NOMO-1 (cell line): ENCODE measurements around the gene FILIP1.

ENCODE experiments used
- DNase-seq, 2 experiments: peaks; one replicate each; lab custom pipeline; 2025; ENCODE audit not compliant: unreplicated experiment in 2 of 2; lab: John Stamatoyannopoulos, UW

The FILIP1 gene

GRCh38 chr6:75497994-75498393 is 4.4 kb upstream of the FILIP1 start:
- no peak for DNase-seq

- no peak for DNase-seq
These were observed 1.4 kb upstream of the FILIP1 start for GRCh38 chr6:75495011-75495410.

GRCh38 chr6:75494290-75494689 is 690 bp upstream of the FILIP1 start:
- DNase-seq = no peak

DNA sequence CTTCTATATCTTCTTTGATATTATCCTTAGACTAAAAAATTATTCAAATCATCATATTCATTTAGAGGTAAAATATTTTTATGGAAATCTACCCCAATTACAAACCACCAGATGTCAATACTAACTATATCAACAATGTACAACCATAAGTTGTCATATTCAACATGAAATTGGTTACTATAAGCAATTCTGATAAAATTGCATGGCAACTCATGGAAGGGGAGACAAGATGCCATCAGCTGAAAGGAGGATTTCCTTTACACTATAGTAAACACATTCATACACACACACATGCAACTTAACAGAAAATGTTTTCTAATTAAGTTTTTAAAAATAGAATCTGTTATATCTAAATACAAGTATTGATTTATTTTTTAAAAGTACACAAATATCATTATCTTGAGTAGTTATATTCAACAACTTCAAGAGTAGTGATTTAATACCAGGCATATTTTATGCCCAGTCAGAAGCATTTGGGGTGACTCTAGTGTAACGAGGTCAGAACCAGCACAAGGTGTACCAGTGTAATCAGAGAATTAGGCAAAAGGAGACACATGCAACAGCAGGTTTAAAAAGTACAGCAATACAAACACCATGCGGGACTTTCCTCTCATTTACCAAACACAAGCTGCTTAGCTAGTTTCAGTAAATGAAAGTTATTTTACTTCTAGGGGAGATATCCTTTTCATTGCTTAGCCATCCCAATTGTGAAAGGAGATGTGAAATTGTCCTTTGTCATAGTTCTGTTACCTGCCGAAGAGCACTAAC is 1.0 kb downstream of the FILIP1 start:
- DNase-seq = no peak

DNA sequence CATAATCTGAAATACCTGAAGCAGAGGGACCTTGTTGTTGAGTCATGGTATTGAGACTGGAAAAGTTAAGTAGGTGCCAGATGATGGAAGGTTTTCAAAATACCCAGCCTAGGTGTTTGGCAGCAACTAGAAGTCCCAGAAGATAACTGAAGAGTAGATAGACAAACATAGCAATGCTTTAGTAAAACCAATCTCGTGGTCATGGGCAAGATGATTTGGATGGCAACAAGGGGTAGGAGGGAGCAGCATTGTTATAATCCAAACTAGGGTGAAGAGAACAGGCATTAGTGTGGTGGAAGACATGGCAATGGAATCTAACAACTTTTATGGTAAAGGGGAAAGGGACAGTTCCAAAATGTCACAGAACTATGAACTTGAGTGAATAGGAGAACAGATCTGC is 2.3 kb downstream of the FILIP1 start:
- DNase-seq = no peak

DNA sequence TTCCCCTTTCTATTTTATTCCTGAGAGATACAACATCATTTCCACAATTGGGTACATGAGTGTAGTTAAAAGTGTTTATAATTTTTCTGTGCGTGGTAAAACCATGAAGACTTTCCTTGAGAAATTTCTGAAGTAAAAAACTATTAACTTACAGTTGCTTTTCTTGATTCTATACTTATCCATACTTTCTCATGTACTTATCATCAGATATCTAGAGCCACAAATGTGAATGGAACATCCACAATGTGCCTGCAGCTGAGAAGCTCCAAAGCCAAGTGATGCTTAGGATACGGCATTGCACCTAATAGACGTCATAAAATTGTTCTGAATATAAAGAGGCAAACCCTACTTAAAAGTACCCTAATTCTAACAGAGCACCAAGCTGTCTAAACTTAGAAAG is 2.9 kb downstream of the FILIP1 start:
- no peak for DNase-seq

GRCh38 chr6:75489025-75489424 is 4.6 kb downstream of the FILIP1 start:
- no peak for DNase-seq

DNA sequence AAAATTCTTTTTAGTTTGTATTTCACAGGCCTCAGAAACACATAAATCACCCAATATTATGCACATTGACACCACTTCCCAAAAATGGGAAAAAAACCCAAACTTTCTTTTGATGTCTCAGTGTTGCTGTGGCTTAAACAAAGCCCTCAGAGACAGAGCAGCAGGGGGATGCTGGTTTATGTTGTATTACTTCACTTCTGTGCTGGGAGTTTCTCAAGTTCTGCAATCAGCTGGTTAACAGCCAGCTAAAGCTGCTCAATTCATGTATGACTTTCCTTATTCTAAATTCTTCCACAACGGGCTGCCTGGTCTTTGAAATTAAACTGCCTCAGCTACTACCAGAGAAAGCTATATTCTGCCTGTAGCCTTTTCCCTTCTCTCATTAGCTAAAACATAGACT is 5.6 kb downstream of the FILIP1 start:
- no peak for DNase-seq

GRCh38 chr6:75486850-75487518 is 6.6 kb downstream of the FILIP1 start:
- DNase-seq = no peak

DNA sequence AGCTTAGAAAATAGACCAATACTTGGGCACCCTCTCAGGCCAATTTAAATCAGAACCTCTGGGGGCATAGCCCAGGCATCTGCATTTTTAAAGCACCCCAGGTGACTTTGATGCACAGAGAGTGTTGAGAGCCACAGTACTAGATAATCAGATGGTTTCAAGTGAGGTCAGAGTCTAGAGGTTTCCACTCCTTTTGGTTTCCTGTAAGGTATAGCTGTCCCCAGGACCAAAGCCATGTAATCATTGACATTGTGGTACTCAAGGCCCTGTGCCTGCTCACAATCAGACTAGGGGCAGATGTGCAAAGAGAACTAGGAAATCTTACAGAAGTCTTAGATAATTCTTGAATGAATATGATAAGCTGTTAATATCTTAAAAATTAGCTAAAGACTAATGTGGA is 9.1 kb downstream of the FILIP1 start:
- no peak for DNase-seq

GRCh38 chr6:75483136-75483952 is 10.3 kb downstream of the FILIP1 start:
- no peak for DNase-seq

DNA sequence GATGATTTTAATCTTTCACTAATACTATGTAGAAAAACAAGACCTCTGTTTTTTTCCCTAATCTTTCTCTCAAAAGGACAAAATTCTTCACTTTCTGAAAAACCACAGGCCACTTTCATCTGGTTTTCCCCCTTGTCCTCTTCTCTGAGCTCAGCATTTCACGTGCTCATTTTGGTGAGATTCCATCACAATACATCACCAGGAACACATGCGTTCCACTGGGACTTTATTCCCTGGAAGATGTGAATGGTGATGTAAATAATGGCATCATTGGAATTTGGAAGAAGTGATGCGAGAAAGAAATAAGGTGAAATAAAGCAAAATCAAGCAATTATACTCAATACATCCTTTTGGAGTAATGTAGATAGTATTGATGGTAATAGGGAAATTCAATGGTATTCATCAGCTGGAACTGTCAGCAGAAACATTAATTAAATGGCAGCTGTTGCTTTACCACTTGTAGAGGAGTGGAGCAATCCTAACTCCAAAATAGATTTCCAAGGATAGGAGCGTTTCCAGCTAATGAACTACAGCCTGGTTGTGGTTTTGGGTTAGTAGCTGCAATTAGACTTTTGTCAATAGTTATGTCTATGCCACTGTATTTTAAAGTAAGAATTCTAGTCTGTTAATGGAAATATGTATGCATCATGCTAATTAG is 11.5 kb downstream of the FILIP1 start:
- DNase-seq = no peak

GRCh38 chr6:75481394-75481793 is 12.2 kb downstream of the FILIP1 start:
- DNase-seq = no peak

DNA sequence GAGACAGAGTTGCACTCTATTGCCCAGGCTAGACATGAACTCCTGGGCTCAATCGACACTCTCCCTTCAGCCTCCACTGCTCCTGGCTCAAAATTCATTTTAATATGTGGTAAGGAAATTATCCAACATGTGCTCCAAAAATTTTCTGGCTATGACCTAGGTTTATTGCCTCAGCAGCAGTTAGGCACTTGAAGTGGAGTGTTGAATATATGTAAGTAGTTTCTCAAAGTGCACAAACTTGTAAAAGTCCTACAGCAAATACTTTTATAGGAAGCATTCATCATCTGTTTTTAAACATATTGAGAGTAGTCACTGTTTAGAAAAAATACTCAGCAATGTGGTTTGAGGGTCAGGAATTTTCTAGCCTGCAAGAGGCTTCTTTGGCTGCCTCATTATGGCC is 13.2 kb downstream of the FILIP1 start:
- no peak for DNase-seq

- no peak for DNase-seq
These were observed 13.9 kb downstream of the FILIP1 start for GRCh38 chr6:75479712-75480111.

DNA sequence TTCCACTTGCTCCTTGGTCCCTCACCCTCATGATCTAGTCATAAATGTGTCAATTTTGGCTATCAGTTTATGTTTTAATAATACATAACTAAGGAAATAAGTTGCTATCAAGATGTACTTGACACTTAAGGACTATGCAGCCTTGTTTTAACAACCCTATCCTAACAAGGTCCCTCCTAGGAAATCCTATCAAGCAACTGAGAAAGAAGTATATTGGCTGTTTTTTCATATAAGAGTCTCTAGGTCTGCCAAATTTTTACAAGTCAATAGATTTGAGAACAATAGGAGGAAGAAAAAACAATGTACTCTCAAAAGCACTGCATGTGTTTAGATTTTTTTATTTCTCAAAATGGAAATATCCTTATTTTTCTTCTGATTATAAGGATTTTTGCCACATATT is 14.7 kb downstream of the FILIP1 start:
- no peak for DNase-seq

DNA sequence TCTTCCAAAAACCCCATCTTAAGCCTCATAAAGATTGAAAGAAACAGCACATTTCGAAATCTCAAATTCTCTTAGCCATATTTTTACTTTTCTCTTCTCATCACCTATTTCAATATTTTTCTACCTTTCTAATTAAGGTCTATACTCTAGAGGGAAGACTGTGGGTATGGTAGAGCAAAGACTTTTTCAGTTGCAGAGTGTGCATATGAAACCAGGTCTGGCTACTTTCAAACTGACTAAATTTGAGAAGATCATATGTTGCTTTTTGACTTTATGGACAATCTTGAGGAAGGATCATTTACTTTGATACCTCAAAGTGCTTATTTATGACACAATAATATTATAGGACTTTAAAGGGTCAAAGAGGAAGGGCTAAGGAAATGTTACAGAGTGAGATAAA is 20.7 kb downstream of the FILIP1 start:
- no peak for DNase-seq

DNA sequence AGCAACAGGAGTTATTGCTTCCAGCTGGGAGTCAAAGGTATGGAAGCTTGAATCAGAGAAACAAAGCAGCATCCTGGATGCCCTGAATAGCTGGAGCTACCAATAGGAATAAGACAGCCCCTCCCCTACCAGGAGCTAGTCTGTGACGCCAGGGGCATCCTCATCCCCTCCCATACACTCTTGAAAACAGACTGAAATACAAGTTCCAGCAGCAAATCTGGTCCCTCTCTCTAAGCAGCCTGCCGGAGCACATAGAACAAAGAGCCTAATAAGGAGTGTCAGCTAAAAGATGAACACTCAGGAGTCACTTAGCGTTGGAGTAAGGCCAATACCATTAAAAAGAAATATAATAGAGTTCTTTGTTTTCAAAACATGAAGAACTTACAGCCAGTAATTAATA is 25.6 kb downstream of the FILIP1 start:
- DNase-seq = no peak

- DNase-seq = no peak
These were observed 26.3 kb downstream of the FILIP1 start for GRCh38 chr6:75467284-75467683.

DNA sequence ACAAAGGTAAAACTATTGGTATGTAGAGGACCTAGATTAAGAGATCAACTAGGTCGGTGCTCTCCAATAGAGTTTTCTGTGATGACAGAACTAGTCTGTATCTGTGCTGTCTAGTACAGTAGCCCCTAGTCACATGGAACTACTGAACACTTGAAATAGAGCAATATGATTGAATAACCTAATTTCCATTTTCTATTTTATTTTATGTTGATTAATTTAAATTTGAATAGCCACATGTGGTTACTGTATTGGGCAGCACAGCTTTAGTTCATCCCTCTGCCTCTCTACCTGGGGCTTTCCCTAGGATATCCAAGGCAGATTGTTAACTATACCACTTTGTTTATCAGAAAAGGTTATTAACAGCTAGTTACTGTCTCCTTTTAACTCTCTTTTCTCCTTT is 27.0 kb downstream of the FILIP1 start:
- DNase-seq = no peak

DNA sequence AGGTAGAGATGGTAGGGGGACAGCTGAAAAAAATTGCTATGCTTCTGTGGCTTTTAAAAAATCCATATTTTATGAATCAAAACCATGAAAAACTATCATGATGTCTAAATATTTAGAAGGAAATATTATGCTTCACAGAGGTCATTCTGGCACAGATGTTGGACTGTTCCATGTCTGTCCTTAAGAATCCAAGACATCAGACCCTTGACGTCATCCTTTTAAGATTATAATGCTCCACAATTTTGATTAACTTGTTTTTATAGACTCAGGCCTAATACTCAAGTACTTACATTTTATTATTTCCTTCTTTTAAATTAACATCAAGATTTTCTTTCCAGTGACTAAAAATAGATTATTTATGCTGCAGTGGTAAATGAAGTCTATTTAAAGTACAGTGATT is 29.7 kb downstream of the FILIP1 start:
- DNase-seq = no peak
